ENCODE measurements around the gene CD58.

DNA sequence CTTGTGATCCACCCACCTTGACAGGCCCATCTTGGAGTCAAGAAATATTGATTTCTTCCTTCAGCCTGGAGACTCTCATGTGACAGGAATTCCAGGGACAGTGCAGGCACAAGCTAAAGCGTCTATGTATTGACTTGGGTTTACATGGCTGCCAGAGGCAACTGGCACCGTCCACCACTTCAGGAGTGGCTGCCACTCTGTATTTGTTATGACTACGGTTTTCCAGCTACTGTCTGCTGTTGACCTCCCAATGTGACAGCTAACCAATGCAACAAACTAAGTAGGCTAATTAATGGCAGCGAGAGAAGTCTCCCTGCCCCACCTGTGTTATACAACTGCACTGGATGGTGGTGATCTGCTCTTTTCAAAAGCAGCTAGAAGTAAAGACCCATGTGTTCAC, 56.9 kb downstream of the CD58 start:
- TF ChIP-seq SP1 (IDR thresholded peaks at IDR 0.05): no peak
- no peak for TF ChIP-seq ARNT (IDR thresholded peaks at IDR 0.05)
- no peak for TF ChIP-seq HDGF (IDR thresholded peaks at IDR 0.05; ENCODE audit: borderline replicate concordance)
- no peak for TF ChIP-seq CTBP1 (IDR thresholded peaks at IDR 0.05; ENCODE audit: borderline replicate concordance)
- TF ChIP-seq LEF1 (IDR thresholded peaks at IDR 0.05; ENCODE audit: borderline replicate concordance): no peak
- no peak for TF ChIP-seq FOXK2 (IDR thresholded peaks at IDR 0.05)
- no peak for TF ChIP-seq NFRKB (IDR thresholded peaks at IDR 0.05)
- TF ChIP-seq ELF4 (IDR thresholded peaks at IDR 0.05): no peak
- no peak for TF ChIP-seq SUZ12 (IDR thresholded peaks at IDR 0.05)
- TF ChIP-seq BHLHE40 (IDR thresholded peaks at IDR 0.05; ENCODE audit: borderline replicate concordance): no peak
- TF ChIP-seq FOXM1 (IDR thresholded peaks at IDR 0.05; ENCODE audit: borderline replicate concordance): no peak
- TF ChIP-seq PKNOX1 (IDR thresholded peaks at IDR 0.05): no peak

Data from HEK293T (cell line).